Left kidney (tissue), 2 donors: ENCODE data around the gene CCDC57. TPM values are rescaled to one million over a fixed set of nuclear protein-coding genes. Genes with fewer than 3 reads are reported as not detected.
"Not testable (repeated sequence)": the region's sequence is repeated elsewhere in the genome, so short reads cannot be mapped to it uniquely, and the experiment has no call there.

ENCODE experiments used
- DNase-seq: peaks from one replicate; pipeline ENCODE4 v3.0.0-alpha.2; 2013
- polyA plus RNA-seq: library from polyadenylated mRNA; unstranded; fragments of 120-200 nt; gene quantifications from one replicate; pipeline ENCODE4 v1.2.1, GENCODE V29; 2013; ENCODE audit not compliant: insufficient read length

CCDC57 gene
- polyA plus RNA-seq, 1 donor, result 73.9 TPM

- no peak for DNase-seq
These were observed 59.9 kb downstream of the CCDC57 start for GRCh38 chr17:82152556-82153294.

GRCh38 chr17:82152114-82152513 lies 60.5 kb downstream of the CCDC57 start:
- DNase-seq, result no peak

DNA sequence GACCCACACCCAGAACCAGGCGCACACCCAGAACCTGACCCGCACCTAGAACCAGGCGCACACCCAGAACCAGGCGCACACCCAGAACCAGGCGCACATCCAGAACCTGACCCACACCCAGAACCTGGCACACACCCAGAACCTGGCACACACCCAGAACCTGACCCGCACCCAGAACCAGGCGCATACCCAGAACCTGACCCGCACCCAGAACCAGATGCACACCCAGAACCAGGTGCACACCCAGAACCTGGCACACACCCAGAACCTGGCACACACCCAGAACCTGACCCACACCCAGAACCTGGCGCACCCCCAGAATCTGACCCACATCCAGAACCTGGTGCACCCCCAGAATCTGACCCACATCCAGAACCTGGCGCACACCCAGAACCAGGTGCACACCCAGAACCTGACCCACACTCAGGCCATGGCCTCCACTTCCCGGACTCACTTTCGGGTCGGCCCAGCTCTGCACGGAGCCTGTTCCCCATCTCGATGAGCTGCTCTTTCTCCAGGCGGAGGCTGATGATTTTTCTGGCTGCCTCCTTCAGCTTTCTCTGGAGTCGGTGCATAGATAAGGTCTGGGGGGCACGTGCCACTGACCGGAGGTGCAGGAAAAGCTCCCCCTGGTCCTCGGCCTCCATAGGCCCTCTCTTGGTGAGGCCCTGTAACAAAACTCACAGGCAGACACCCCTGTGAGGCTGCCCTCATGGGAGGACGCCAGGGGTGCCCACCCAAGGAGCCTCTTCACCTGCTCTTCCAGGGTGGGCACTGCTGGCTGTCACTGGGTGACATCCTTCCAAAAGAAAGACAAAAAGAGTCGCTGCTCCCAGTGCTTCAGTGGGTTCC lies 61.3 kb downstream of the CCDC57 start:
- no peak for DNase-seq

DNA sequence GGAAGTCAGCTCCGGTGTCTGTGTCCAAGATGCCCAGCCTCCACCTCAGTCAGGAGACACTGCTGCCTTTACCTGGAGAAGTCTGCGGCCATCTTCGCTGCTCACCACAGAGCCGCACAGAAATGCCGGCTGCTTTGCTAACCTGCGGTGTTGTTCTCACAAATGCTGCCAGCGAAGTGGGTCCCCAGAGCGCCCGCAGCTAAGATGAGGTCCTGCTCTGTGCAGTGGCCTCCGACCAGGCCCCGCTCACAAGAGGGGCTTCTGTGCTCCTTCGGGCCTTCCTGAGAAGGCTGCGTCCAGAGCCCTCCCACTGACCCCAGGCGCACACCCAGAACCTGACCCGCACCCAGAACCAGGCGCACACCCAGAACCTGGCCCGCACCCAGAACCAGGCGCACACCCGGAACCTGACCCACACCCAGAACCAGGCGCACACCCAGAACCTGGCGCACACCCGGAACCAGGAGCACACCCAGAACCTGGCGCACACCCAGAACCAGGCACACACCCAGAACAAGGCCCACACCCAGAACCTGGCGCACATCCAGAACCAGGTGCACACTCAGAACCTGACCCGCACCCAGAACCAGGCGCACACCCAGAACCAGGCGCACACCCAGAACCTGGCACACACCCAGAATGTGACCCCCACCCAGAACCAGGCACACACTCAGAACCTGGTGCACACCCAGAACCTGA lies 63.1 kb downstream of the CCDC57 start:
- no peak for DNase-seq

DNA sequence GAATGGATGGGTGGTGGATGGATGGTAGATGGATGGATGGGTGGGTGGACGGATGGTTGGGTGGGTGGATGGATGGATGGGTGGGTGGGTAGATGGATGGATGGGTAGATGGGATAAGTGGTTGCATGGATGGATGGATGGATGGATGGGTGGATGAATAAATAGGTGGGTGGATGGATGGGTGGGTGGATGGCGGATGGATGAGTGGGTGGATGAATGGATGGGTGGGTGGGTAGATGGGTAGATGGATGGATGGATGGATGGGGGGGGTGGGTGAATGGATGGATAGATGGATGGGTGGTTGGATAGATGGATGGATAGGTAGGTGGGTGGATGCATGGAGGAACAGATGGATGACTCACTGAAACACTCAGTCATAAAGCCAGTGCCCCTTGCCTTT lies 63.6 kb downstream of the CCDC57 start:
- no peak for DNase-seq

DNA sequence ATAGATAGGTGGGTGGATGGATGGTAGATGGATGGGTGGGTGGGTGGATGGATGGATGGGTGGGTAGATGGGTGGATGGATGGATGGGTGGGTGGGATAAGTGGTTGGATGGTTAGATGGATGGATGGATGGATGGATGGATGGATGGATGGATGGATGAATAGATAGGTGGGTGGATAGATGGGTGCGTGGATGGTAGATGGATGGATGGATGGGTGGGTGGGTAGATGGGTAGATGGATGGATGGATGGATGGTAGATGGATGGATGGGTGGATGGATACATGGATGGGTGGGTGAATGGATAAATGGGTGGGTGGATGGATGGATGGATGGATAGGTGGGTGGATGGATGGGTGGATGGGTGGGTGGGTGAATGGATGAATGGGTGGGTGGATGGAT lies 64.6 kb downstream of the CCDC57 start:
- no peak for DNase-seq

GRCh38 chr17:82146663-82147654 lies 65.7 kb downstream of the CCDC57 start:
- no peak for DNase-seq

DNA sequence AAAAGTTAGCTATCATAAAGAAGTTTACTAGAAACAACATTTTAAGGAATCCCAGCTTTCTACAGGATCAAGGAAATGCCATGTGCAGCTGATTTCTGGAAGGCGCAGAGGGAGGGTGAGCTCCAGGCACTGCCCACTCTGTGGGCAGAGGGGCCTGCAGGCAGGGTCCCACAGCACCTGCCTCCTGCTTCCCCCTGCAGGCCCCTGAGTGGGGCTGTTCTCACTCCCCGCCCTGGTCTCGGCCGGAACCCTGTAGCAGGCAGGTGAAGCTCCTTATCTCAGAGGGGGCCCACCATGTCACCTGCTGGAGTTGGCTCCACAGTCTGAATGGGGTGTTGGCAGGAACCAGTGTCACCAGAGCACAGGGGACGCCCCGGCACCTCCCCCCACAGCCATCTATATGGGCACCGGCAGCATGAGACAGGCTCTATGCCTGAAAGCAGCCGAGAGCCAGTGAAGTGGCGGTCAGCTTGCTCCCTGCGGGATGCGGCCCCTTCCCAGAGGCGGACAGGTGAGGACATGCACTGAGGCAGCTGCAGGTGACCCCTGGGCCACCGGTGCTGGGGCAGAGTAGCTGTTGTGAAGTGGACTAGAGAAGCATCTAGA lies 67.0 kb downstream of the CCDC57 start:
- no peak for DNase-seq

DNA sequence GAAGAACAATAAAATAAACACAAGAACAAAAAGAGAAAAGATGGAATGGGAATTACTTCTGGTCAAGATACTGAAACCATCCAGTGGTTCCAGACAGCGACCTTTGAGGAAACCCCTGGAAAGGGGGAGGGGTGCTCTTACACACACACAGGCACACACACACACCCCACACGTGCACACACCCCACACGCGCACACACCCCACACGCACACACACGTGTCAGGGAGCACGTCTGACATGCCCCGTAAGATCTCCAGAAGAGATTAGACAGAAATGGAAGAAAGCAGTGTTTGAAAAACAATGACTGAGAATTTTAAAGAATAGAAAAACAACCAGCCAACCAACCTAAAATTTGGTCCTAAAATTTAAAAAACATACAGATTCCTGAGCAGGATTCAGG lies 69.3 kb downstream of the CCDC57 start:
- DNase-seq, result no peak

- DNase-seq, result not testable (repeated sequence)
These were observed 72.7 kb downstream of the CCDC57 start for GRCh38 chr17:82139961-82140360.

GRCh38 chr17:82138511-82138992 lies 74.1 kb downstream of the CCDC57 start:
- DNase-seq, result no peak

DNA sequence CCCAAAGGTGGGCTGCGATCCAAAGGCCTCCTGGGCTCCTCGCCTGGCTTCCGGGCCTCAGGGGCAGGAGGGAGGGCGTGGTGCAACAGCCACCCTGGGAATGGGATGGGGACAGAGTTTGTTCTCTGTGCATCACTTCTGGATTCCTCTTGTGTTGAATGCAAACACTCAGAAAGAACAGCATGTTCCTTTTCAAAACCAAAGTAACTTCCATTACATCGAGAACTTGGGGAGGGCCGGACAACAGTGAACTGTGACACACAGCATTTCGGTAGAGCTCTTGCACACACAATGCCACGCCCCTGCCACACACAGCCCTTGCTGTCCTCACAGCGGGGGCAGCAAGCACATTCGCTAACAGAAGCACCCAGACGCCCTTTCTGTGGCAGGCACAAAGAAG lies 78.5 kb downstream of the CCDC57 start:
- no peak for DNase-seq

DNA sequence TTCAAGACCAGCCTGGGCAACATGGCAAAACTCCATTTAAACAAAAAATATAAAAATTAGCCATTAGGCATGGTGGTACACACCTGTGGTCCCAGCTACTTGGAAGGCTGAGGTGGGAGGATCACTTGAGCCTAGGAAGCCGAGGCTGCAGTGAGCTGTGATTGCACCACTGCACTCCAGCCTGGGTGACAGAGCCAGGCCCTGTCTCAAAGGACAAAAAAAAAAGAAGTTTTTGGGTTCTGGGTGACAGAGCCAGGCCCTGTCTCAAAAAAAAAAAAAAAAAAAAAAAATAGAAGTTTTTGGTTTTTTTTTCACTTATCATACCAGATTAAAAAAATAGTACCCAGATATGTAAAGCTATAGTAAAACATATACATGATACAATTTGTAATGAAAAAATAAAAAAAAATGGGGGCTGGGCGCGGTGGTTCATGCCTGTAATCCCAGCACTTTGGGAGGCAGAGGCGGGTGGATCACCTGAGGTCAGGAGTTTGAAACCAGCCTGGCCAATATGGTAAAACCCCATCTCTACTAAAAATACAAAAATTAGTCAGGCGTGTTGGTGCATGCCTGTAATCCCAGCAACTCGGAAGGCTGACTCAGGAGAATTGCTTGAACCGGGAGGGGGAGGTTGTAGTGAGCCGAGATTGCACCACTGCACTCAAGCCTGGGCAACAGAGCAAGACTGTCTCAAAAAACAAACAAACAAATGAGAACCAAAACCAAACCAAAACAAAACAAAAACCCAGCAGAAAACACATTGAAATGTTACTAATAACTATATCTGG lies 79.3 kb downstream of the CCDC57 start:
- DNase-seq, result not testable (repeated sequence)

DNA sequence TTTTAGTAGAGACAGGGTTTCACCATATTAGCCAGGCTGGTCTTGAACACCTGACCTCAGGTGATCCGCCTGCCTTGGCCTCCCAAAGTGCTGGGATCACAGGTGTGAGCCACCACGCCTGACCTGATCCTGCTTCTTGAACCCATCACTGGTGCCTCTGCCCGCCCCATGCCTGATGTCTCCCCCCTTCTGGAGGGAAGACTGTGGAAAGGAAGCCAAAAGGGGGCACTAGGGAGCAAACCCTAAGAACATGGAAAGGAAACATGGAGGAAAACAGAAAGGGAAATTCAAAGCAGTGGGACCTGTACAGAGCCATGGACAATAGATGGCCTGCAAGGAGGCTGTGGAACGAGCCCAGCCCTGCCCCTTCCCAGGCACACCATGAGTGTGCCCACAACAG lies 83.5 kb downstream of the CCDC57 start:
- no peak for DNase-seq

DNA sequence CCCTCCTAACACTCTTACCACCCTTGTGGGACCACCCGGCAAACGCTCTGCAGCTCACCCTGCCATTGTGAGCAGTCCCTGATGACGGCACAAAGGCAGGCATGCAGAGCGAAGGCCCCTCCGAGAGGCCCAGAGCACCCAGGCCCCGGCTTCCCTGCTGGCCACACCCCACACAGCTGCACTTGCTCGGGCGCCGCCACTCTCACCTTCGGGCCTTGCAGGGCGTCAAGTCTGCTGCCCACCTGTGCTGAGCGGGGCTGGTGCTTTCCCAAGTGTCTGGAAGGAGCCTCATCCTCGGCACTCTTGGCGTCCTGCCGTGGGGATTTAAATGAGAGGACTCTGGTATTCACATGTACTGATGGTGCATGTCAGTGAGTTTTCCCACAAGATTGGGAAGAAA lies 84.4 kb downstream of the CCDC57 start:
- no peak for DNase-seq

GRCh38 chr17:82127704-82128103 lies 84.9 kb downstream of the CCDC57 start:
- DNase-seq, result no peak

GRCh38 chr17:82127315-82127595 lies 85.4 kb downstream of the CCDC57 start:
- no peak for DNase-seq

DNA sequence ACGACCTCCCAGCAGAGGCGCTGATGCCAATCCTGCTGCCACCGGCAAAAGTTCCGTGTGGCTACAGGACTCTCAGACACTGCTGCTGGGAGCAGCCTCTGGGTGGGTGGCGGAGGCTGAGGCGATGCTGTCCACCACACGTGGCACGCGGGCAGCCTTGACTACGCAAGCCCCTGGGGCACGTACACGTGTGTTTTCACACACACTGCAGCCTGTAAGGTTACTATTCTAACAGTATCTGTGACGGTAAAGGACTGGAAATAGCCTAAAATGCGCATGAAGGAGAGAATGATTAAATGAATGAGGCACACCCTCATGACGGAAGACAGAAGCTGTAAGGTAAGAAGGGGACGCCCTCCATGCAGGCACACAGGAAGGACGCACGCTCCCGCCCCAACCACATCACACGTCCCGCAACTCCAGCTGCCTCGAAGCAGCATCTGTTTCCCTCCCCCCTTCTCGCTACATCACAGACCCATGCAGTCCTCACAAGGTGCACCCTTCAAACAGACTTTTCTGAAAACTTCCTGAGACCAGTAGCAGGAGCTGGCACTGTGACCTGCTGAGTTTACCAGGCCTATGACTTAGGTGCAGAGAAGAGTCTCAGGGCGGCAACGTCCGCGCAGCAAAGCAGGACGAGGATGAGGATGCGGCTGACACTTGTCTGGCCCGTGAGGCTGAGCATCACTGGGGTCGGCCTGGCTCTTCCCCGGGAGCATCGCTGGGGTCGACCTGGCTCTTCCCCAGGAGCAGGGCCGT lies 85.9 kb downstream of the CCDC57 start:
- no peak for DNase-seq

- DNase-seq, result no peak
These were observed 88.5 kb downstream of the CCDC57 start for GRCh38 chr17:82124101-82124500.
